GM23338 (cell line): ENCODE measurements around the gene FYB2.

Source experiments
- CREB1 ChIP-seq: fragments of 250-450 bp; sonication (Bioruptor Pico); IDR thresholded peaks from 2 replicates; pipeline ENCODE4 v1.5.0; 2020; ENCODE audit warnings: low read depth, mild to moderate bottlenecking, moderate library complexity
- EZH2 ChIP-seq: fragments of 200-600 bp; sonication (generic); IDR thresholded peaks from one replicate; pipeline ENCODE4 v1.8.0; 2017; ENCODE audit warnings: antibody characterized with exemption, mild to moderate bottlenecking, low read depth; ENCODE audit not compliant: unreplicated experiment
- EZH2phosphoT487 ChIP-seq: fragments of 200-600 bp; sonication (generic); IDR thresholded peaks from one replicate; pipeline ENCODE4 v1.8.1; 2018; ENCODE audit warnings: antibody characterized with exemption; ENCODE audit not compliant: unreplicated experiment
- POLR2AphosphoS5 ChIP-seq: IDR thresholded peaks from 2 replicates; pipeline ENCODE4 v1.6.1; 2016; ENCODE audit warnings: antibody characterized with exemption, low read depth
- REST ChIP-seq: IDR thresholded peaks from one replicate; pipeline ENCODE4 v1.6.1; 2018; ENCODE audit warnings: antibody characterized with exemption; ENCODE audit not compliant: unreplicated experiment
- TF ChIP-seq, protein P1 (sequence below), 2 experiments: fragments of 200-600 bp in 1 of 2; sonication (generic) in 1 of 2; conservative IDR thresholded peaks; 2 replicates each; pipeline versions ENCODE4 v1.5.1 to v1.6.1; 2016 to 2017; ENCODE audit warnings: antibody characterized with exemption in 2 of 2, low read depth in 2 of 2, mild to moderate bottlenecking in 2 of 2, moderate library complexity in 1 of 2

- TF ChIP-seq, protein P1, sequence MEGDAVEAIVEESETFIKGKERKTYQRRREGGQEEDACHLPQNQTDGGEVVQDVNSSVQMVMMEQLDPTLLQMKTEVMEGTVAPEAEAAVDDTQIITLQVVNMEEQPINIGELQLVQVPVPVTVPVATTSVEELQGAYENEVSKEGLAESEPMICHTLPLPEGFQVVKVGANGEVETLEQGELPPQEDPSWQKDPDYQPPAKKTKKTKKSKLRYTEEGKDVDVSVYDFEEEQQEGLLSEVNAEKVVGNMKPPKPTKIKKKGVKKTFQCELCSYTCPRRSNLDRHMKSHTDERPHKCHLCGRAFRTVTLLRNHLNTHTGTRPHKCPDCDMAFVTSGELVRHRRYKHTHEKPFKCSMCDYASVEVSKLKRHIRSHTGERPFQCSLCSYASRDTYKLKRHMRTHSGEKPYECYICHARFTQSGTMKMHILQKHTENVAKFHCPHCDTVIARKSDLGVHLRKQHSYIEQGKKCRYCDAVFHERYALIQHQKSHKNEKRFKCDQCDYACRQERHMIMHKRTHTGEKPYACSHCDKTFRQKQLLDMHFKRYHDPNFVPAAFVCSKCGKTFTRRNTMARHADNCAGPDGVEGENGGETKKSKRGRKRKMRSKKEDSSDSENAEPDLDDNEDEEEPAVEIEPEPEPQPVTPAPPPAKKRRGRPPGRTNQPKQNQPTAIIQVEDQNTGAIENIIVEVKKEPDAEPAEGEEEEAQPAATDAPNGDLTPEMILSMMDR (conservative IDR thresholded peaks at IDR 0.05; ENCODE audit: low read depth in 2 of 2): no peak
- TF ChIP-seq EZH2phosphoT487 (no peak), POLR2AphosphoS5 (no peak), REST (no peak), CREB1 (CRISPR knock-in tag) (no peak), EZH2 (no peak)
Observed at GRCh38 chr1:56867491-56867890, 48.3 kb upstream of the FYB2 start.
